Lower leg skin (tissue), 3 donors: ENCODE measurements around the gene BEST3.

Experiments
- CTCF ChIP-seq, 3 donors: fragments of 450-650 bp; IDR thresholded peaks; one replicate each; pipeline ENCODE4 v1.5.1; 2016; ENCODE audit warnings: antibody characterized with exemption in 3 of 3, mild to moderate bottlenecking in 3 of 3, moderate library complexity in 2 of 3
- POLR2A ChIP-seq, 2 donors: fragments of 450-650 bp; IDR thresholded peaks; one replicate each; pipeline ENCODE4 v1.6.1; 2016 to 2017; ENCODE audit warnings: antibody characterized with exemption in 2 of 2, mild to moderate bottlenecking in 1 of 2, moderate library complexity in 1 of 2

GRCh38 chr12:69647178-69647577 lies 51.9 kb downstream of the BEST3 start:
- TF ChIP-seq CTCF (IDR thresholded peaks at IDR 0.05) (no peak), POLR2A (IDR thresholded peaks at IDR 0.05) (no peak)
